ENCODE data around the gene STRN3. TPM values are rescaled to one million over a fixed set of nuclear protein-coding genes. Genes with fewer than 3 reads are reported as not detected.
"Not testable (repeated sequence)": the region's sequence is repeated elsewhere in the genome, so short reads cannot be mapped to it uniquely, and the experiment has no call there.

The STRN3 gene
- total RNA-seq, 2 donors from 2014 or later: 18.1 to 18.9 TPM

- H3K27me3 ChIP-seq; H3K4me1 ChIP-seq; H3K4me3 ChIP-seq; H3K36me3 ChIP-seq (replicated peaks in 1 of 2; ENCODE audit: insufficient read depth in 1 of 2, low read depth in 2 of 2); H3K9me3 ChIP-seq; intact Hi-C loops (cut with DNase I): not testable (repeated sequence)
- ATAC-seq (peak; percentile 81), DNase-seq (peak; percentile 47 to 63 (median 50))
- 64 to 65% methylated on average over 13 of the region's 13 CpGs for WGBS, 2 donors
- peak overlapping the region in 1 of 4 donors; percentile 3 for H3K27ac ChIP-seq
- TF ChIP-seq, protein P1, sequence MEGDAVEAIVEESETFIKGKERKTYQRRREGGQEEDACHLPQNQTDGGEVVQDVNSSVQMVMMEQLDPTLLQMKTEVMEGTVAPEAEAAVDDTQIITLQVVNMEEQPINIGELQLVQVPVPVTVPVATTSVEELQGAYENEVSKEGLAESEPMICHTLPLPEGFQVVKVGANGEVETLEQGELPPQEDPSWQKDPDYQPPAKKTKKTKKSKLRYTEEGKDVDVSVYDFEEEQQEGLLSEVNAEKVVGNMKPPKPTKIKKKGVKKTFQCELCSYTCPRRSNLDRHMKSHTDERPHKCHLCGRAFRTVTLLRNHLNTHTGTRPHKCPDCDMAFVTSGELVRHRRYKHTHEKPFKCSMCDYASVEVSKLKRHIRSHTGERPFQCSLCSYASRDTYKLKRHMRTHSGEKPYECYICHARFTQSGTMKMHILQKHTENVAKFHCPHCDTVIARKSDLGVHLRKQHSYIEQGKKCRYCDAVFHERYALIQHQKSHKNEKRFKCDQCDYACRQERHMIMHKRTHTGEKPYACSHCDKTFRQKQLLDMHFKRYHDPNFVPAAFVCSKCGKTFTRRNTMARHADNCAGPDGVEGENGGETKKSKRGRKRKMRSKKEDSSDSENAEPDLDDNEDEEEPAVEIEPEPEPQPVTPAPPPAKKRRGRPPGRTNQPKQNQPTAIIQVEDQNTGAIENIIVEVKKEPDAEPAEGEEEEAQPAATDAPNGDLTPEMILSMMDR (IDR thresholded peaks at IDR 0.05): peak; percentile 44 to 87 (median 77)
These were observed 46.0 kb downstream of the STRN3 start for GRCh38 chr14:30980106-30980704.

GRCh38 chr14:30977752-30978151 is 48.4 kb downstream of the STRN3 start:
- H3K4me1 ChIP-seq: peaks cover 24% of the 10 kb centered on the region

GRCh38 chr14:30974628-30975027 is 51.6 kb downstream of the STRN3 start:
- intact Hi-C loops (cut with DNase I): loop anchor here (10.0 kb wide), 1 partner anchor 110 kb away; no protein-coding TSS in a partner anchor
- H3K4me1 ChIP-seq: peaks cover 21% of the 10 kb centered on the region
- H3K27ac ChIP-seq: no peak overlapping the region
- no peak for TF ChIP-seq POLR2A (IDR thresholded peaks at IDR 0.05)
- TF ChIP-seq, protein P1 (IDR thresholded peaks at IDR 0.05): no peak
- no peaks in the 10 kb centered on the region for H3K9me3 ChIP-seq
- no peak overlapping the region for H3K4me3 ChIP-seq
- no peaks in the 10 kb centered on the region for H3K36me3 ChIP-seq (replicated peaks in 1 of 2; ENCODE audit: insufficient read depth in 1 of 2, low read depth in 2 of 2)
- 73 to 76% methylated on average over 4 of the region's 4 CpGs for WGBS, 2 donors
- no peaks in the 10 kb centered on the region for H3K27me3 ChIP-seq
- no peak for ATAC-seq
- no peak for DNase-seq

More at GRCh38 chr14:30977752-30978151, 48.4 kb downstream of the STRN3 start:
- ATAC-seq (no peak), DNase-seq (no peak)
- no peaks in the 10 kb centered on the region for H3K36me3 ChIP-seq (replicated peaks in 1 of 2; ENCODE audit: insufficient read depth in 1 of 2, low read depth in 2 of 2)
- no peaks in the 10 kb centered on the region for H3K27me3 ChIP-seq
- 54 to 62% methylated on average over 2 of the region's 2 CpGs for WGBS, 2 donors
- intact Hi-C loops (cut with DNase I): loop anchor here (10.0 kb wide), 1 partner anchor 107 kb away; no protein-coding TSS in a partner anchor
- no peak for TF ChIP-seq POLR2A (IDR thresholded peaks at IDR 0.05)
- no peak overlapping the region for H3K27ac ChIP-seq
- no peaks in the 10 kb centered on the region for H3K9me3 ChIP-seq
- H3K4me3 ChIP-seq: no peak overlapping the region

GRCh38 chr14:30972882-30973582 is 53.1 kb downstream of the STRN3 start:
- TF ChIP-seq POLR2A (IDR thresholded peaks at IDR 0.05): no peak
- TF ChIP-seq, protein P1 (IDR thresholded peaks at IDR 0.05): no peak
- peaks cover 21% of the 10 kb centered on the region for H3K4me1 ChIP-seq
- ATAC-seq: no peak

DNA sequence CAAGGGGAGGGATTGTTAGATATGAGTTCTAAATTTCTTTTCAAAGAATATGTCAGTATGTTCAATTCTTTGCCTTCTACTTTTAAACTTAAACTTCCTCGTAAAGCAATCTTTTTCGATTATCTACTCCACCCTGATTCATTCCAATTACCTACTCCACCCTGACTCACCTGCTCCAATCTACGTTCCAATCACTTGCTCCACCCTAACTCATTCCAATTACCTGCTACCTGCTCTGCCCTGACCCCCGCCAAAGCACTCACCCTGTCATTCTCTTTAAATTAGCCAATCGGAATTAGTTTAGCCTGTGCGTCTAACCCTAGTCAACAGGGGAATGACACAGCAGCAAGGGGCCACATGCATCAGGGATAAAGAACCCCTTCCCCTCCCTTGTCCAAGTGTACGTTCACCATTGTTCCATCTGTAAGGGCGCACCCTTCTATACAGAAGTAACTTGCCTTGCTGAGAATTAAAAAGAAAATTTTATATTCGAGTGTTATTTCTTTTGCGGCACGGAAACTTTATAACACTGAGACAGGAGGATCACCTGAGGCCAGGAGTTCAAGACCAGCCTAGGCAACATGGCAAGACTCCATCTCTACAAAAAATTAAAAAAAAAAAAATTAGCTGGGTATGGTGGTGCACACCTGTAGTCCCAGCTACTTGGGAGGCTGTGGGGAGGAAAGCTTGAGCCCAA is 54.0 kb downstream of the STRN3 start:
- not testable (repeated sequence) for H3K27ac ChIP-seq; ATAC-seq; H3K27me3 ChIP-seq; H3K9me3 ChIP-seq; H3K36me3 ChIP-seq (replicated peaks in 1 of 2; ENCODE audit: insufficient read depth in 1 of 2, low read depth in 2 of 2); DNase-seq; H3K4me3 ChIP-seq
- intact Hi-C loops (cut with DNase I): loop anchor here (10.0 kb wide), 1 partner anchor 113 kb away; no protein-coding TSS in a partner anchor
- H3K4me1 ChIP-seq: peaks cover 21% of the 10 kb centered on the region
- WGBS, 2 donors: 95 to 96% methylated on average over 11 of the region's 11 CpGs

More at GRCh38 chr14:30972882-30973582, 53.1 kb downstream of the STRN3 start:
- no peak overlapping the region for H3K27ac ChIP-seq
- intact Hi-C loops (cut with DNase I): loop anchor here (10.0 kb wide), 1 partner anchor 112 kb away; no protein-coding TSS in a partner anchor
- no peaks in the 10 kb centered on the region for H3K9me3 ChIP-seq
- DNase-seq: no peak
- WGBS, 2 donors: 79 to 93% methylated on average over 7 of the region's 7 CpGs
- no peak overlapping the region for H3K4me3 ChIP-seq
- H3K27me3 ChIP-seq: no peaks in the 10 kb centered on the region
- no peaks in the 10 kb centered on the region for H3K36me3 ChIP-seq (replicated peaks in 1 of 2; ENCODE audit: insufficient read depth in 1 of 2, low read depth in 2 of 2)
